Astrocyte of the spinal cord (primary cell): ENCODE results near the gene ASPG.

ENCODE experiments used
- DNase-seq: peaks from one replicate; pipeline ENCODE4 v3.0.0; 2011; ENCODE audit warnings: low read depth, low spot score
- H3K4me3 ChIP-seq: 2 replicates; pipeline ENCODE4 v1.5.1; 2011; ENCODE audit warnings: low read depth, mild to moderate bottlenecking, low read length, moderate library complexity
- CTCF ChIP-seq: IDR thresholded peaks from 2 replicates; pipeline ENCODE4 v1.5.1; 2012; ENCODE audit warnings: low read depth, mild to moderate bottlenecking, low read length, inconsistent platforms
- in situ Hi-C: cut with HindIII; loops from 2 replicates; pipeline ENCODE4 v1.10.0; 2017; ENCODE audit warnings: low sequenced_read_pairs

The ASPG gene

DNA sequence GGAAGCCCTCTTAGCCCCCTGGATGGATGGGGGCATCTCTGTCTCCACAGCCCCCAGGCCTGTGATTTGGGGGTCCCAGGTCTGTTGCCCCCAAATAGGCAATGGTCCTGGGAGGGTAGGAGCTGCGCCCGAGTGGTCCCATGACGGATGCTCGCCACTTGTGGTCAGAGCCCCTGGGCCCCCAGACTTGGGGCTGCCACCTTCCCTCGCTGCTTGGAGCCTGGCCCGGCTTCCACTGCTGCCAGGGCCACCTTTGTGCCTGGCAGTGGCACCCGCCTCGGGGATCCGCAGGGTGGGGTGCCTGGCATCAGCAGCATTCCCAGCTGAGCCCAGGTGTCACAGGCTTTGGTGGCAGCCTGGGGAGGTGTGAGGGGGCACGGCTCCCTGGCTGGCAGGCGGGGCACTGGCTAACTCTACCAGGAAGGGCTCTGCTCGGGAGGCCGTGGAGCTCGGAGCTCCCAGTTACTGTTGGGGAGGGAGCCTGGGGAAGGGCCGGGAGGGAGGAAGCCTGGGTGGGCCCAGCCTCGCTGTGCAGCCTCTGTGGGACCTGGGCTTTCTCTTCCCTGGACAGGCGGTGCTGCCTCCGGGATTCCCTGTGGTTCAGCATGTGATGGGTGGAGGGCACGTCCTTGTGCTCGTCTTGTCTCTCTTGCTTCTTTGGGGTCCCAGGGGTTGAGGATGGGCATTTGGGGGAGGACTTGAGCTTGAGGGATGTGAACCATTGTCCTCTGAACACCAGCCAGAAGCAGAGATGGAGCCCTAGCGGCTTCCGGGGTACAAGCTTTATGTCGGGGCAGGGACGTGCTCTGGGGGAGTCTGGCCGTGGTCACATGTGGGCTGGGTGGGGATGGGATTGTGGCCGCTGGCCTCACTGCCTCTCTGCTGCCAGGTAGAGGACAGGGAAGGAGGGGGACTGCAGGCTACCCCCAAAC, 58.3 kb downstream of the ASPG start:
- no peak overlapping the region for H3K4me3 ChIP-seq
- no peak for TF ChIP-seq CTCF
- no peak for DNase-seq
- in situ Hi-C loops = no loop called here

DNA sequence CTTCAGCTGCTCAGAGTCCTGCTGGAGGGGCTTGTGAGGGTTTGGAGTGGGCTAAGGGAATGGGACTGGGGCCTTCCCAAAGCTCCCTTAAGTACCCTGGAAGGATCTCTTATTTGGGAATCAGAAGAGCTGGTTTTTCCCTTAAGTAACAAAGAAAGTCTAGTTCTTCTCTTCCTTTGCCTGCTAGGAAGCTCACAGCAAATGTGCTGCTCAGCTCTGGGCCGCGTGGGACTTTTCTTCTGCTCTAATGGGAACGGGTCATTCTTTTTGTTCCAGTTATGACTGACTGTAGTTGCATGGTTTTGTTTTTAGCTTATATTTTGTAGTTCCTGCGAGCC, 58.9 kb downstream of the ASPG start:
- H3K4me3 ChIP-seq = no peak overlapping the region
- TF ChIP-seq CTCF = no peak
- in situ Hi-C loops = no loop called here
- no peak for DNase-seq

- in situ Hi-C loops = no loop called here
- H3K4me3 ChIP-seq = no peak overlapping the region
- DNase-seq = no peak
- TF ChIP-seq CTCF = no peak
These were observed 59.7 kb downstream of the ASPG start for GRCh38 chr14:104144911-104145825.

GRCh38 chr14:104145826-104146601, 60.5 kb downstream of the ASPG start:
- no peak overlapping the region for H3K4me3 ChIP-seq
- no peak for DNase-seq
- in situ Hi-C loops = no loop called here
- TF ChIP-seq CTCF = no peak

DNA sequence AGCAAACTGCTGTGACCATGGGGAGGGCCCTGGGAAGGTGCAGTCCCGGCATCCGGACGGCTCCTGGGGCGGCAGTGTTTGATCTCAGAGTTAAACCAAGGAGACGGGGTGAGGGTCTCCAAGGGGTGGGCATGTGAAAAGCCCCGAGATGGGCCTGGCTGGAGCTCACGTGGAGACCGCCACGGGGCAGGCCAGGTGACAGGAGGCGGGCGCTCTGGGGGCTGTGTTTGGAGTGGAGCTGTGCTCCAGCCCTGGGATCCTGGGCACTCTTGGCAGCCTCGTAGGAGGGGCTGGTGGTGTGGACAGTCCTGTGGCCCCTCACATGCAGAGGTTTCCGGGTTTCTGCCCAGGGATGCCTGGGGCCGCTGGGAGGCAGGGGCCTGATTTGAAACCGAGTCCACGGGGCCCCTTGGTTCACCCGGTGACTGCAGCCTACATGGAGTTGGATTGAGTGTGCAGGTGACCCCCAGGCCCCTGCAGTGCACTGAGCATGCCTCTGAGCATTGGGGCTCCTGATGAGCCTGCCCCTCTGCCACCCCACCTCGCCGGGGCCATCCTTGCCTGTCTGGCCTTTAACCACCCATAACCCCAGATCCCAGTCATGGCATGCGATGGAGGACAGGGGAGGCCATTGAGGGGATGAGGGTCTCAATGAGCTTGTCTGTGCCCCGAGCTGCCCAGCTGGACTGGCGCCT, 61.3 kb downstream of the ASPG start:
- no peak overlapping the region for H3K4me3 ChIP-seq
- in situ Hi-C loops = no loop called here
- DNase-seq = no peak
- no peak for TF ChIP-seq CTCF
